Left ventricle myocardium inferior (tissue), 1 donor: ENCODE data around the gene AFM. TPM values are rescaled to one million over a fixed set of nuclear protein-coding genes. Genes with fewer than 3 reads are reported as not detected.

Experiments
- DNase-seq: peaks from one replicate; pipeline ENCODE4 v3.0.0-alpha.2; 2020
- H3K27ac ChIP-seq: fragments of 200-600 bp; replicated peaks from 2 replicates; pipeline ENCODE4 v1.8.0; 2021
- H3K27me3 ChIP-seq: fragments of 200-600 bp; 2 replicates; pipeline ENCODE4 v1.8.0; 2021; ENCODE audit warnings: low read depth
- H3K36me3 ChIP-seq: fragments of 200-600 bp; 2 replicates; pipeline ENCODE4 v1.8.0; 2021
- H3K4me1 ChIP-seq: fragments of 200-600 bp; 2 replicates; pipeline ENCODE4 v1.8.0; 2021
- H3K4me3 ChIP-seq: fragments of 200-600 bp; 2 replicates; pipeline ENCODE4 v1.8.0; 2021; ENCODE audit warnings: mild to moderate bottlenecking, moderate library complexity
- H3K9me3 ChIP-seq: fragments of 200-600 bp; replicated peaks from 2 replicates; pipeline ENCODE4 v1.8.0; 2021
- intact Hi-C: fragments of 100-400 bp; cut with micrococcal nuclease; formaldehyde crosslinking; loops from one replicate; pipeline ENCODE4 v1.11.0; 2022
- total RNA-seq: library from RNA; stranded (reverse); fragmentation: NEBNext Ultra II Directional; extraction: Animal tissue kit (Norgen Biotek cat#: 25700); gene quantifications from one replicate; pipeline ENCODE4 v1.2.1, GENCODE V29; 2021
- TF ChIP-seq, protein P1 (sequence below): fragments of 200-600 bp; IDR thresholded peaks from 2 replicates; pipeline ENCODE4 v1.8.0; 2021; ENCODE audit warnings: antibody characterized with exemption, mild to moderate bottlenecking, borderline replicate concordance
- donor health status: DM: no; HTN: yes; CAD: no; lungs with severe emphysema.

Gene AFM
- total RNA-seq, 1 donor from 2014 or later, result not detected

- H3K9me3 ChIP-seq, result no peaks in the 10 kb centered on the region
- no peaks in the 10 kb centered on the region for H3K4me1 ChIP-seq
- H3K36me3 ChIP-seq, result no peaks in the 10 kb centered on the region
- DNase-seq, result no peak
- no peak overlapping the region for H3K27ac ChIP-seq
- TF ChIP-seq, protein P1, sequence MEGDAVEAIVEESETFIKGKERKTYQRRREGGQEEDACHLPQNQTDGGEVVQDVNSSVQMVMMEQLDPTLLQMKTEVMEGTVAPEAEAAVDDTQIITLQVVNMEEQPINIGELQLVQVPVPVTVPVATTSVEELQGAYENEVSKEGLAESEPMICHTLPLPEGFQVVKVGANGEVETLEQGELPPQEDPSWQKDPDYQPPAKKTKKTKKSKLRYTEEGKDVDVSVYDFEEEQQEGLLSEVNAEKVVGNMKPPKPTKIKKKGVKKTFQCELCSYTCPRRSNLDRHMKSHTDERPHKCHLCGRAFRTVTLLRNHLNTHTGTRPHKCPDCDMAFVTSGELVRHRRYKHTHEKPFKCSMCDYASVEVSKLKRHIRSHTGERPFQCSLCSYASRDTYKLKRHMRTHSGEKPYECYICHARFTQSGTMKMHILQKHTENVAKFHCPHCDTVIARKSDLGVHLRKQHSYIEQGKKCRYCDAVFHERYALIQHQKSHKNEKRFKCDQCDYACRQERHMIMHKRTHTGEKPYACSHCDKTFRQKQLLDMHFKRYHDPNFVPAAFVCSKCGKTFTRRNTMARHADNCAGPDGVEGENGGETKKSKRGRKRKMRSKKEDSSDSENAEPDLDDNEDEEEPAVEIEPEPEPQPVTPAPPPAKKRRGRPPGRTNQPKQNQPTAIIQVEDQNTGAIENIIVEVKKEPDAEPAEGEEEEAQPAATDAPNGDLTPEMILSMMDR, result no peak
- H3K4me3 ChIP-seq, result no peak overlapping the region
- intact Hi-C loops, result no loop called here
- no peaks in the 10 kb centered on the region for H3K27me3 ChIP-seq
Measured at GRCh38 chr4:73528171-73528570, 46.6 kb downstream of the AFM start.

- Histone ChIP-seq H3K4me1 (no peaks in the 10 kb centered on the region), H3K36me3 (no peaks in the 10 kb centered on the region), H3K9me3 (no peaks in the 10 kb centered on the region), H3K27me3 (no peaks in the 10 kb centered on the region), H3K4me3 (no peak overlapping the region), H3K27ac (no peak overlapping the region)
- no peak for DNase-seq
- TF ChIP-seq, protein P1, result no peak
- intact Hi-C loops, result no loop called here
Measured at GRCh38 chr4:73533515-73534422, 52.2 kb downstream of the AFM start.

DNA sequence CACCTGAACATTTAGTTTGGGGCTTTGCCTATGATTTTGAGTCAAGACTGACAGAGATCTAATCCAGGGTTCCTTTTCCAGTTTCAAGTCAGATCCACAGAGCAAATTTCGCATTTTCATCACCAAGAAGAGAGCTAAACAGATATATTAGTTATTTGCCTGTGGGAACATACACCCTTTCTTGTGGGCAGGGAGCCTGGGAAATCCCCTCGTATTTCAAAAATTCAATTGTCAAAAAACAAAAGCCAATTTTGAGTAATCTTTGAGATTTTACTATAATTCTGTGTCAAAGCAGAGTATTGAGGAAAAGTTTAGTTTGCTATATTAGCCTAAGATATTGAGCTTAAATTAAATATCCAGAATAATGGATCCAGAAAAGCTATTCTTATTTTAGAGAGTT is 56.6 kb downstream of the AFM start:
- intact Hi-C loops, result no loop called here

DNA sequence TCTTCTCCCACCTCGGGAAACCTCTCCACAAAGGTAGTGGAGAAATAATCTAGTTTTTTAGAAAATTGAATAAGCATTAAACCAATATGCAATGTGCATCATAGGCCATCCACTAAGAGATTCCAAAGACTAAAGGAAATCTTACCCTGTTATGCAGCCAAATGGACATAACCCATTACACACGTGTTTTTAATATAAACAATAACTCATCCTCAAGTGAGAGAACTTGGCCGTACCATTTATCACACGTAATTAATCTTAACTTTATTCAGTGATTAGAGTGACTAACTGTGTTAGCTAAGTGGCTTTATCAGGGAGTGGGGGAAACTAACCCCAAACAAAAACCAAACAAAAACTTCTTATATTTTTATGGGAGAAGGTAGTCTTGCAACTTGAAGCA is 57.8 kb downstream of the AFM start:
- Histone ChIP-seq H3K27me3 (peaks cover 5% of the 10 kb centered on the region), H3K9me3 (no peaks in the 10 kb centered on the region), H3K4me3 (no peak overlapping the region), H3K36me3 (no peaks in the 10 kb centered on the region), H3K27ac (no peak overlapping the region), H3K4me1 (no peaks in the 10 kb centered on the region)
- TF ChIP-seq, protein P1, result no peak
- no peak for DNase-seq
- intact Hi-C loops, result no loop called here

More for the DNA sequence above, 56.6 kb downstream of the AFM start:
- TF ChIP-seq, protein P1, result no peak
- no peak overlapping the region for H3K27ac ChIP-seq
- no peak overlapping the region for H3K4me3 ChIP-seq
- H3K4me1 ChIP-seq, result no peaks in the 10 kb centered on the region
- H3K36me3 ChIP-seq, result no peaks in the 10 kb centered on the region
- no peak for DNase-seq
- H3K27me3 ChIP-seq, result peaks cover 5% of the 10 kb centered on the region
- H3K9me3 ChIP-seq, result no peaks in the 10 kb centered on the region

GRCh38 chr4:73540826-73541225 is 59.3 kb downstream of the AFM start:
- TF ChIP-seq, protein P1, result no peak
- Histone ChIP-seq H3K4me1 (no peaks in the 10 kb centered on the region), H3K27ac (no peak overlapping the region), H3K36me3 (no peaks in the 10 kb centered on the region), H3K9me3 (no peaks in the 10 kb centered on the region), H3K4me3 (no peak overlapping the region), H3K27me3 (peaks cover 5% of the 10 kb centered on the region)
- DNase-seq, result no peak
- intact Hi-C loops, result no loop called here
